WTC11 (cell line): ENCODE data around the gene SPATA4. TPM values are rescaled to one million over a fixed set of nuclear protein-coding genes. Genes with fewer than 3 reads are reported as not detected.
A peak's percentile ranks its signal among the peaks of the same experiment; 100 is the strongest.

Source experiments
- ATAC-seq: fragments of 200-7000 bp; cut with Tn5 transposase; 2 replicates; pipeline ENCODE4 v1.10.0; 2021; ENCODE audit warnings: mild to moderate bottlenecking, moderate library complexity
- Bru-seq: library from RNA; stranded (reverse); fragments of 400-500 nt; gene quantifications from one replicate; lab custom pipeline; 2021; lab: Mats Ljungman, UMichigan
- CTCF ChIA-PET: fragments of 300-600 bp; sonication (Branson Sonifier 250); formaldehyde crosslinking; loops from one replicate; lab custom pipeline; 2021; ENCODE audit warnings: antibody characterized with exemption; lab: Charles Lee
- POLR2A ChIA-PET: fragments of 350-600 bp; sonication (Branson Sonifier 250); formaldehyde crosslinking; loops from one replicate; lab custom pipeline; 2021; ENCODE audit warnings: antibody characterized with exemption; lab: Charles Lee
- DNase-seq: peaks from one replicate; pipeline ENCODE4 v3.0.0; 2021; ENCODE audit warnings: low spot score
- H3K27ac Mint-ChIP-seq: 2 replicates; pipeline ENCODE4 v1.8.0; 2021; ENCODE audit warnings: mixed read lengths
- H3K27me3 Mint-ChIP-seq: 2 replicates; pipeline ENCODE4 v1.8.0; 2021; ENCODE audit warnings: low read depth, mild to moderate bottlenecking, moderate library complexity, mixed read lengths
- H3K36me3 Mint-ChIP-seq: 2 replicates; pipeline ENCODE4 v1.8.0; 2021; ENCODE audit warnings: mixed read lengths
- H3K4me1 Mint-ChIP-seq: 2 replicates; pipeline ENCODE4 v1.8.0; 2022; ENCODE audit warnings: mixed read lengths
- H3K4me3 Mint-ChIP-seq: 2 replicates; pipeline ENCODE4 v1.8.0; 2021; ENCODE audit warnings: mild to moderate bottlenecking, moderate library complexity, mixed read lengths
- H3K9me3 Mint-ChIP-seq: 2 replicates; pipeline ENCODE4 v1.8.0; 2021; ENCODE audit warnings: mixed read lengths
- CREB1 ChIP-seq: sonication (generic); formaldehyde crosslinking; IDR thresholded peaks from 2 replicates; pipeline ENCODE4 v1.8.0; 2023; ENCODE audit warnings: mild to moderate bottlenecking, missing genetic modification reagents
- ELF4 ChIP-seq: sonication (generic); formaldehyde crosslinking; IDR thresholded peaks from 2 replicates; pipeline ENCODE4 v1.8.1; 2022; ENCODE audit warnings: low read depth, mild to moderate bottlenecking, moderate library complexity, missing genetic modification reagents
- ETV6 ChIP-seq: sonication (generic); formaldehyde crosslinking; IDR thresholded peaks from 2 replicates; pipeline ENCODE4 v1.8.1; 2022; ENCODE audit warnings: mild to moderate bottlenecking, missing genetic modification reagents
- FOXK1 ChIP-seq: sonication (generic); formaldehyde crosslinking; IDR thresholded peaks from 2 replicates; pipeline ENCODE4 v1.8.0; 2022; ENCODE audit warnings: mild to moderate bottlenecking, moderate library complexity, missing genetic modification reagents
- GABPB1 ChIP-seq: sonication (generic); formaldehyde crosslinking; IDR thresholded peaks from 2 replicates; pipeline ENCODE4 v1.8.1; 2023; ENCODE audit warnings: mild to moderate bottlenecking, missing genetic modification reagents
- GRHL2 ChIP-seq: fragments of 250-450 bp; sonication (Bioruptor Pico); IDR thresholded peaks from 2 replicates; pipeline ENCODE4 v1.8.0; 2022; ENCODE audit warnings: mild to moderate bottlenecking, moderate library complexity; ENCODE audit not compliant: insufficient replicate concordance, severe bottlenecking
- JAZF1 ChIP-seq: fragments of 250-450 bp; sonication (Bioruptor Pico); IDR thresholded peaks from 2 replicates; pipeline ENCODE4 v1.9.0; 2021; ENCODE audit warnings: moderate library complexity, mild to moderate bottlenecking, inconsistent platforms
- NFATC4 ChIP-seq: fragments of 250-450 bp; sonication (Bioruptor Pico); IDR thresholded peaks from 2 replicates; pipeline ENCODE4 v1.9.0; 2021; ENCODE audit warnings: mild to moderate bottlenecking
- PRRX2 ChIP-seq: fragments of 250-450 bp; sonication (Bioruptor Pico); IDR thresholded peaks from 2 replicates; pipeline ENCODE4 v1.8.0; 2021; ENCODE audit warnings: mild to moderate bottlenecking
- TEAD4 ChIP-seq: sonication (generic); formaldehyde crosslinking; IDR thresholded peaks from 2 replicates; pipeline ENCODE4 v1.8.0; 2022; ENCODE audit warnings: mild to moderate bottlenecking, missing genetic modification reagents
- ZNF138 ChIP-seq: sonication (generic); formaldehyde crosslinking; conservative IDR thresholded peaks from 2 replicates; pipeline ENCODE4 v1.8.1; 2022; ENCODE audit warnings: mild to moderate bottlenecking, moderate library complexity, missing genetic modification reagents
- ZNF671 ChIP-seq: fragments of 250-450 bp; sonication (Bioruptor Pico); IDR thresholded peaks from 2 replicates; pipeline ENCODE4 v1.8.0; 2021; ENCODE audit warnings: mild to moderate bottlenecking
- long read RNA-seq, 3 experiments: library from RNA in 1 of 3; library from capped mRNA in 1 of 3; library from polyadenylated mRNA in 1 of 3; unstranded in 2 of 3; stranded (forward) in 1 of 3; transcript quantifications; one replicate each; pipeline ENCODE4 v2.0.0, GENCODE V29; 2021
- total RNA-seq: library from RNA; stranded (reverse); gene quantifications from 3 replicates; pipeline ENCODE4 v1.2.3, GENCODE V29; 2021
- TF ChIP-seq, protein P1 (sequence below): sonication (generic); formaldehyde crosslinking; IDR thresholded peaks from 2 replicates; pipeline ENCODE4 v1.8.1; 2023; ENCODE audit warnings: mild to moderate bottlenecking, moderate library complexity, missing genetic modification reagents
- TF ChIP-seq, protein P2 (sequence below): sonication (generic); formaldehyde crosslinking; IDR thresholded peaks from 2 replicates; pipeline ENCODE4 v1.8.0; 2022; ENCODE audit warnings: missing genetic modification reagents
- TF ChIP-seq, protein P3 (sequence below): sonication (generic); formaldehyde crosslinking; IDR thresholded peaks from 2 replicates; pipeline ENCODE4 v1.8.1; 2022; ENCODE audit warnings: low read depth, missing genetic modification reagents, borderline replicate concordance
- TF ChIP-seq, protein P4 (sequence below): sonication (generic); formaldehyde crosslinking; IDR thresholded peaks from 2 replicates; pipeline ENCODE4 v1.8.1; 2022; ENCODE audit warnings: mild to moderate bottlenecking, moderate library complexity, missing genetic modification reagents
- TF ChIP-seq, protein P5 (sequence below): sonication (generic); formaldehyde crosslinking; IDR thresholded peaks from 2 replicates; pipeline ENCODE4 v1.8.0; 2022; ENCODE audit warnings: mild to moderate bottlenecking, missing genetic modification reagents
- TF ChIP-seq, protein P6 (sequence below): sonication (generic); formaldehyde crosslinking; IDR thresholded peaks from 2 replicates; pipeline ENCODE4 v1.8.0; 2023; ENCODE audit warnings: missing genetic modification reagents, mild to moderate bottlenecking, borderline replicate concordance
- TF ChIP-seq, protein P7 (sequence below): fragments of 250-450 bp; sonication (Bioruptor Pico); IDR thresholded peaks from 2 replicates; pipeline ENCODE4 v1.9.0; 2021; ENCODE audit warnings: mild to moderate bottlenecking

Gene SPATA4
- total RNA-seq (not detected in 3 replicates), Bru-seq, nascent RNA (percentile 4 among the genes with signal in this experiment)
- long read RNA-seq, experiment 1, result 0 reads
- long read RNA-seq, experiment 2, result 0 reads
- long read RNA-seq, experiment 3, result 0 reads

DNA sequence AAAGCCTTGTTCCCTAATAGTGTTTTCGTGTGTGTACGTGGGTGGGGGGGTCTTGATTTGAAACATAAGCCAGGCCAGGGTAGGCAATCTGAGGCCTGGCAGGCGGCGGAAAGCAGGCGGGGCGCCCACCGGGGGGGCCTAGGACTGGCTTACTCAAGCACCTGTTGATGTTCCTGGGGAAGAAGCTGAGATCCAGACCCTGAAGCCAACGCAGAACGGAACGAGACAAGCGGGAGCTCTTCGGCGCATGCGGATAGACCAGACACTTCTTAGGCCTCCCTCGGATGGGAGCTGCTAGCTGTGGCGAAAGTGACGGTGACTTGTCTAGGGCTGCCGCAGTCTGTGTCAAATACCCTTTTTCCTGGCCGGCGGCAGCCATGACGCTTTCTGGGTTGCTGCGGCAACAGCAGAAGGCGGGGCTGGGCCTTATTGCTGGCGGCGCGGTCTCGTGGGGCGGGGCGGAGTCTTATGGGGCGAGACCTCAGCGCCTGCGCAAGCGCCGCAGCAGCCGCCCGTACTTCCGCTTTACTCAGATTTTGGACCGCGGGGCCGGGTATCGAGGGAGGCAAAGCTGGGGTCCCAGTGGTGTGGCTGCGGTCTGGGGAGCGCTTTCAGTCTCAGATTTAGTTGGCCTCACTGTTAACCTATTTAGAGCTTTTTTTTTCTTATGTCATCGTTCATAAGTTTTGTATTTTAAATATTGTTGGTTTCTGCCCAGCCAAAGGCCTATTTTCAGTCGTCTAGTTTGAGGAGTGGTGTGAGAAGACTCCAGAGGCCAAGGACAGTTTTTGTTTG is at the start of gene SPATA4:
TSS of gene SPATA4 (minus strand) at position 402 of the 795 bp plus-strand sequence. CDS start at position 379, 23 bp downstream.
- ATAC-seq, result peak; percentile 95
- peak within 1 kb of the TSS; percentile 95 for H3K27ac Mint-ChIP-seq
- peaks cover 41% of the 10 kb centered on the region for H3K4me1 Mint-ChIP-seq
- CTCF ChIA-PET, result interaction anchor here (0.9 kb wide), 2 partner anchors 46 to 82 kb away, joined by 3 to 4 read pairs; no protein-coding TSS in a partner anchor
- H3K9me3 Mint-ChIP-seq, result peaks cover 2% of the 10 kb centered on the region
- no peaks in the 10 kb centered on the region for H3K36me3 Mint-ChIP-seq
- POLR2A ChIA-PET, result no interaction called here
- no peaks in the 10 kb centered on the region for H3K27me3 Mint-ChIP-seq
- DNase-seq, result peak; percentile 95
- H3K4me3 Mint-ChIP-seq, result peak within 1 kb of the TSS; percentile 87
- TF ChIP-seq ZNF671 (CRISPR knock-in tag) (no peak), FOXK1 (CRISPR knock-in tag) (peak; percentile 77), ELF4 (CRISPR knock-in tag) (no peak), GRHL2 (CRISPR knock-in tag) (no peak), CREB1 (no peak), ETV6 (peak; percentile 30; the same call in 1 of the 2 replicates), ZNF138 (CRISPR knock-in tag) (no peak), GABPB1 (CRISPR knock-in tag) (peak; percentile 47; the same call in 1 of the 2 replicates), NFATC4 (CRISPR knock-in tag) (no peak), JAZF1 (CRISPR knock-in tag) (no peak), TEAD4 (CRISPR knock-in tag) (no peak), PRRX2 (CRISPR knock-in tag) (no peak)
- TF ChIP-seq, protein P1, sequence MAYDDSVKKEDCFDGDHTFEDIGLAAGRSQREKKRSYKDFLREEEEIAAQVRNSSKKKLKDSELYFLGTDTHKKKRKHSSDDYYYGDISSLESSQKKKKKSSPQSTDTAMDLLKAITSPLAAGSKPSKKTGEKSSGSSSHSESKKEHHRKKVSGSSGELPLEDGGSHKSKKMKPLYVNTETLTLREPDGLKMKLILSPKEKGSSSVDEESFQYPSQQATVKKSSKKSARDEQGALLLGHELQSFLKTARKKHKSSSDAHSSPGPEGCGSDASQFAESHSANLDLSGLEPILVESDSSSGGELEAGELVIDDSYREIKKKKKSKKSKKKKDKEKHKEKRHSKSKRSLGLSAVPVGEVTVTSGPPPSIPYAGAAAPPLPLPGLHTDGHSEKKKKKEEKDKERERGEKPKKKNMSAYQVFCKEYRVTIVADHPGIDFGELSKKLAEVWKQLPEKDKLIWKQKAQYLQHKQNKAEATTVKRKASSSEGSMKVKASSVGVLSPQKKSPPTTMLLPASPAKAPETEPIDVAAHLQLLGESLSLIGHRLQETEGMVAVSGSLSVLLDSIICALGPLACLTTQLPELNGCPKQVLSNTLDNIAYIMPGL (CRISPR knock-in tag), result no peak
- TF ChIP-seq, protein P2, sequence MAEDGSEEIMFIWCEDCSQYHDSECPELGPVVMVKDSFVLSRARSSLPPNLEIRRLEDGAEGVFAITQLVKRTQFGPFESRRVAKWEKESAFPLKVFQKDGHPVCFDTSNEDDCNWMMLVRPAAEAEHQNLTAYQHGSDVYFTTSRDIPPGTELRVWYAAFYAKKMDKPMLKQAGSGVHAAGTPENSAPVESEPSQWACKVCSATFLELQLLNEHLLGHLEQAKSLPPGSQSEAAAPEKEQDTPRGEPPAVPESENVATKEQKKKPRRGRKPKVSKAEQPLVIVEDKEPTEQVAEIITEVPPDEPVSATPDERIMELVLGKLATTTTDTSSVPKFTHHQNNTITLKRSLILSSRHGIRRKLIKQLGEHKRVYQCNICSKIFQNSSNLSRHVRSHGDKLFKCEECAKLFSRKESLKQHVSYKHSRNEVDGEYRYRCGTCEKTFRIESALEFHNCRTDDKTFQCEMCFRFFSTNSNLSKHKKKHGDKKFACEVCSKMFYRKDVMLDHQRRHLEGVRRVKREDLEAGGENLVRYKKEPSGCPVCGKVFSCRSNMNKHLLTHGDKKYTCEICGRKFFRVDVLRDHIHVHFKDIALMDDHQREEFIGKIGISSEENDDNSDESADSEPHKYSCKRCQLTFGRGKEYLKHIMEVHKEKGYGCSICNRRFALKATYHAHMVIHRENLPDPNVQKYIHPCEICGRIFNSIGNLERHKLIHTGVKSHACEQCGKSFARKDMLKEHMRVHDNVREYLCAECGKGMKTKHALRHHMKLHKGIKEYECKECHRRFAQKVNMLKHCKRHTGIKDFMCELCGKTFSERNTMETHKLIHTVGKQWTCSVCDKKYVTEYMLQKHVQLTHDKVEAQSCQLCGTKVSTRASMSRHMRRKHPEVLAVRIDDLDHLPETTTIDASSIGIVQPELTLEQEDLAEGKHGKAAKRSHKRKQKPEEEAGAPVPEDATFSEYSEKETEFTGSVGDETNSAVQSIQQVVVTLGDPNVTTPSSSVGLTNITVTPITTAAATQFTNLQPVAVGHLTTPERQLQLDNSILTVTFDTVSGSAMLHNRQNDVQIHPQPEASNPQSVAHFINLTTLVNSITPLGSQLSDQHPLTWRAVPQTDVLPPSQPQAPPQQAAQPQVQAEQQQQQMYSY (CRISPR knock-in tag), result no peak
- TF ChIP-seq, protein P3, sequence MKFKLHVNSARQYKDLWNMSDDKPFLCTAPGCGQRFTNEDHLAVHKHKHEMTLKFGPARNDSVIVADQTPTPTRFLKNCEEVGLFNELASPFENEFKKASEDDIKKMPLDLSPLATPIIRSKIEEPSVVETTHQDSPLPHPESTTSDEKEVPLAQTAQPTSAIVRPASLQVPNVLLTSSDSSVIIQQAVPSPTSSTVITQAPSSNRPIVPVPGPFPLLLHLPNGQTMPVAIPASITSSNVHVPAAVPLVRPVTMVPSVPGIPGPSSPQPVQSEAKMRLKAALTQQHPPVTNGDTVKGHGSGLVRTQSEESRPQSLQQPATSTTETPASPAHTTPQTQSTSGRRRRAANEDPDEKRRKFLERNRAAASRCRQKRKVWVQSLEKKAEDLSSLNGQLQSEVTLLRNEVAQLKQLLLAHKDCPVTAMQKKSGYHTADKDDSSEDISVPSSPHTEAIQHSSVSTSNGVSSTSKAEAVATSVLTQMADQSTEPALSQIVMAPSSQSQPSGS (CRISPR knock-in tag), result no peak
- TF ChIP-seq, protein P4, sequence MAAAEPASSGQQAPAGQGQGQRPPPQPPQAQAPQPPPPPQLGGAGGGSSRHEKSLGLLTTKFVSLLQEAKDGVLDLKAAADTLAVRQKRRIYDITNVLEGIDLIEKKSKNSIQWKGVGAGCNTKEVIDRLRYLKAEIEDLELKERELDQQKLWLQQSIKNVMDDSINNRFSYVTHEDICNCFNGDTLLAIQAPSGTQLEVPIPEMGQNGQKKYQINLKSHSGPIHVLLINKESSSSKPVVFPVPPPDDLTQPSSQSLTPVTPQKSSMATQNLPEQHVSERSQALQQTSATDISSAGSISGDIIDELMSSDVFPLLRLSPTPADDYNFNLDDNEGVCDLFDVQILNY (CRISPR knock-in tag), result 0 out of 2 replicates have a peak, but pooled peaks have one; percentile 58
- TF ChIP-seq, protein P5, sequence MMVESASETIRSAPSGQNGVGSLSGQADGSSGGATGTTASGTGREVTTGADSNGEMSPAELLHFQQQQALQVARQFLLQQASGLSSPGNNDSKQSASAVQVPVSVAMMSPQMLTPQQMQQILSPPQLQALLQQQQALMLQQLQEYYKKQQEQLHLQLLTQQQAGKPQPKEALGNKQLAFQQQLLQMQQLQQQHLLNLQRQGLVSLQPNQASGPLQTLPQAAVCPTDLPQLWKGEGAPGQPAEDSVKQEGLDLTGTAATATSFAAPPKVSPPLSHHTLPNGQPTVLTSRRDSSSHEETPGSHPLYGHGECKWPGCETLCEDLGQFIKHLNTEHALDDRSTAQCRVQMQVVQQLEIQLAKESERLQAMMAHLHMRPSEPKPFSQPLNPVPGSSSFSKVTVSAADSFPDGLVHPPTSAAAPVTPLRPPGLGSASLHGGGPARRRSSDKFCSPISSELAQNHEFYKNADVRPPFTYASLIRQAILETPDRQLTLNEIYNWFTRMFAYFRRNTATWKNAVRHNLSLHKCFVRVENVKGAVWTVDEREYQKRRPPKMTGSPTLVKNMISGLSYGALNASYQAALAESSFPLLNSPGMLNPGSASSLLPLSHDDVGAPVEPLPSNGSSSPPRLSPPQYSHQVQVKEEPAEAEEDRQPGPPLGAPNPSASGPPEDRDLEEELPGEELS, result no peak
- TF ChIP-seq, protein P6, sequence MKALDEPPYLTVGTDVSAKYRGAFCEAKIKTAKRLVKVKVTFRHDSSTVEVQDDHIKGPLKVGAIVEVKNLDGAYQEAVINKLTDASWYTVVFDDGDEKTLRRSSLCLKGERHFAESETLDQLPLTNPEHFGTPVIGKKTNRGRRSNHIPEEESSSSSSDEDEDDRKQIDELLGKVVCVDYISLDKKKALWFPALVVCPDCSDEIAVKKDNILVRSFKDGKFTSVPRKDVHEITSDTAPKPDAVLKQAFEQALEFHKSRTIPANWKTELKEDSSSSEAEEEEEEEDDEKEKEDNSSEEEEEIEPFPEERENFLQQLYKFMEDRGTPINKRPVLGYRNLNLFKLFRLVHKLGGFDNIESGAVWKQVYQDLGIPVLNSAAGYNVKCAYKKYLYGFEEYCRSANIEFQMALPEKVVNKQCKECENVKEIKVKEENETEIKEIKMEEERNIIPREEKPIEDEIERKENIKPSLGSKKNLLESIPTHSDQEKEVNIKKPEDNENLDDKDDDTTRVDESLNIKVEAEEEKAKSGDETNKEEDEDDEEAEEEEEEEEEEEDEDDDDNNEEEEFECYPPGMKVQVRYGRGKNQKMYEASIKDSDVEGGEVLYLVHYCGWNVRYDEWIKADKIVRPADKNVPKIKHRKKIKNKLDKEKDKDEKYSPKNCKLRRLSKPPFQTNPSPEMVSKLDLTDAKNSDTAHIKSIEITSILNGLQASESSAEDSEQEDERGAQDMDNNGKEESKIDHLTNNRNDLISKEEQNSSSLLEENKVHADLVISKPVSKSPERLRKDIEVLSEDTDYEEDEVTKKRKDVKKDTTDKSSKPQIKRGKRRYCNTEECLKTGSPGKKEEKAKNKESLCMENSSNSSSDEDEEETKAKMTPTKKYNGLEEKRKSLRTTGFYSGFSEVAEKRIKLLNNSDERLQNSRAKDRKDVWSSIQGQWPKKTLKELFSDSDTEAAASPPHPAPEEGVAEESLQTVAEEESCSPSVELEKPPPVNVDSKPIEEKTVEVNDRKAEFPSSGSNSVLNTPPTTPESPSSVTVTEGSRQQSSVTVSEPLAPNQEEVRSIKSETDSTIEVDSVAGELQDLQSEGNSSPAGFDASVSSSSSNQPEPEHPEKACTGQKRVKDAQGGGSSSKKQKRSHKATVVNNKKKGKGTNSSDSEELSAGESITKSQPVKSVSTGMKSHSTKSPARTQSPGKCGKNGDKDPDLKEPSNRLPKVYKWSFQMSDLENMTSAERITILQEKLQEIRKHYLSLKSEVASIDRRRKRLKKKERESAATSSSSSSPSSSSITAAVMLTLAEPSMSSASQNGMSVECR (CRISPR knock-in tag), result peak; percentile 75; the same call in 1 of the 2 replicates
- TF ChIP-seq, protein P7, sequence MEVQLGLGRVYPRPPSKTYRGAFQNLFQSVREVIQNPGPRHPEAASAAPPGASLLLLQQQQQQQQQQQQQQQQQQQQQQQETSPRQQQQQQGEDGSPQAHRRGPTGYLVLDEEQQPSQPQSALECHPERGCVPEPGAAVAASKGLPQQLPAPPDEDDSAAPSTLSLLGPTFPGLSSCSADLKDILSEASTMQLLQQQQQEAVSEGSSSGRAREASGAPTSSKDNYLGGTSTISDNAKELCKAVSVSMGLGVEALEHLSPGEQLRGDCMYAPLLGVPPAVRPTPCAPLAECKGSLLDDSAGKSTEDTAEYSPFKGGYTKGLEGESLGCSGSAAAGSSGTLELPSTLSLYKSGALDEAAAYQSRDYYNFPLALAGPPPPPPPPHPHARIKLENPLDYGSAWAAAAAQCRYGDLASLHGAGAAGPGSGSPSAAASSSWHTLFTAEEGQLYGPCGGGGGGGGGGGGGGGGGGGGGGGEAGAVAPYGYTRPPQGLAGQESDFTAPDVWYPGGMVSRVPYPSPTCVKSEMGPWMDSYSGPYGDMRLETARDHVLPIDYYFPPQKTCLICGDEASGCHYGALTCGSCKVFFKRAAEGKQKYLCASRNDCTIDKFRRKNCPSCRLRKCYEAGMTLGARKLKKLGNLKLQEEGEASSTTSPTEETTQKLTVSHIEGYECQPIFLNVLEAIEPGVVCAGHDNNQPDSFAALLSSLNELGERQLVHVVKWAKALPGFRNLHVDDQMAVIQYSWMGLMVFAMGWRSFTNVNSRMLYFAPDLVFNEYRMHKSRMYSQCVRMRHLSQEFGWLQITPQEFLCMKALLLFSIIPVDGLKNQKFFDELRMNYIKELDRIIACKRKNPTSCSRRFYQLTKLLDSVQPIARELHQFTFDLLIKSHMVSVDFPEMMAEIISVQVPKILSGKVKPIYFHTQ (CRISPR knock-in tag), result no peak
